Transverse colon (tissue), 3 donors: ENCODE data around the gene TIAL1.

Source experiments
- POLR2A ChIP-seq: fragments of 450-650 bp; IDR thresholded peaks from one replicate; pipeline ENCODE4 v1.6.1; 2016; ENCODE audit warnings: antibody characterized with exemption, mild to moderate bottlenecking, moderate library complexity
- TF ChIP-seq, protein P1 (sequence below), 5 experiments: fragments of 200-600 bp in 3 of 5; fragments of 450-650 bp in 2 of 5; sonication (generic) in 3 of 5; IDR thresholded peaks; 1 replicate in 2 of 5; 2 replicates in 3 of 5; pipeline ENCODE4 v1.5.1; 2016 to 2017; ENCODE audit warnings: antibody characterized with exemption in 5 of 5, inconsistent platforms in 3 of 5, mild to moderate bottlenecking in 2 of 5, moderate library complexity in 1 of 5

- TF ChIP-seq, protein P1, sequence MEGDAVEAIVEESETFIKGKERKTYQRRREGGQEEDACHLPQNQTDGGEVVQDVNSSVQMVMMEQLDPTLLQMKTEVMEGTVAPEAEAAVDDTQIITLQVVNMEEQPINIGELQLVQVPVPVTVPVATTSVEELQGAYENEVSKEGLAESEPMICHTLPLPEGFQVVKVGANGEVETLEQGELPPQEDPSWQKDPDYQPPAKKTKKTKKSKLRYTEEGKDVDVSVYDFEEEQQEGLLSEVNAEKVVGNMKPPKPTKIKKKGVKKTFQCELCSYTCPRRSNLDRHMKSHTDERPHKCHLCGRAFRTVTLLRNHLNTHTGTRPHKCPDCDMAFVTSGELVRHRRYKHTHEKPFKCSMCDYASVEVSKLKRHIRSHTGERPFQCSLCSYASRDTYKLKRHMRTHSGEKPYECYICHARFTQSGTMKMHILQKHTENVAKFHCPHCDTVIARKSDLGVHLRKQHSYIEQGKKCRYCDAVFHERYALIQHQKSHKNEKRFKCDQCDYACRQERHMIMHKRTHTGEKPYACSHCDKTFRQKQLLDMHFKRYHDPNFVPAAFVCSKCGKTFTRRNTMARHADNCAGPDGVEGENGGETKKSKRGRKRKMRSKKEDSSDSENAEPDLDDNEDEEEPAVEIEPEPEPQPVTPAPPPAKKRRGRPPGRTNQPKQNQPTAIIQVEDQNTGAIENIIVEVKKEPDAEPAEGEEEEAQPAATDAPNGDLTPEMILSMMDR (IDR thresholded peaks at IDR 0.05): no peak
- TF ChIP-seq POLR2A: no peak
These were observed 33.5 kb upstream of the TIAL1 start for GRCh38 chr10:119630300-119630699.
